NCI-H2107 treated with DMSO at 0.1 percent for 48 hours (cell line): Measurements from ENCODE around the gene GLDN.
"Not testable (repeated sequence)": the region's sequence is repeated elsewhere in the genome, so short reads cannot be mapped to it uniquely, and the experiment has no call there.

Experiments used
- DNase-seq: peaks from one replicate; lab custom pipeline; 2025; ENCODE audit not compliant: unreplicated experiment; lab: John Stamatoyannopoulos, UW

Gene GLDN

GRCh38 chr15:51443282-51443914 is 101.9 kb downstream of the GLDN start:
- no peak for DNase-seq

- DNase-seq = no peak
Measured at GRCh38 chr15:51444112-51444511, 102.7 kb downstream of the GLDN start.

- no peak for DNase-seq
Measured at GRCh38 chr15:51444807-51445206, 103.4 kb downstream of the GLDN start.

- DNase-seq = not testable (repeated sequence)
Measured at GRCh38 chr15:51446029-51446744, 104.7 kb downstream of the GLDN start.

- no peak for DNase-seq
Measured at GRCh38 chr15:51447855-51448621, 106.6 kb downstream of the GLDN start.

- no peak for DNase-seq
Measured at GRCh38 chr15:51448622-51449399, 107.4 kb downstream of the GLDN start.

- no peak for DNase-seq
Measured at GRCh38 chr15:51450001-51450400, 108.5 kb downstream of the GLDN start.
